ENCODE measurements around the gene WNK2.

Gene WNK2

DNA sequence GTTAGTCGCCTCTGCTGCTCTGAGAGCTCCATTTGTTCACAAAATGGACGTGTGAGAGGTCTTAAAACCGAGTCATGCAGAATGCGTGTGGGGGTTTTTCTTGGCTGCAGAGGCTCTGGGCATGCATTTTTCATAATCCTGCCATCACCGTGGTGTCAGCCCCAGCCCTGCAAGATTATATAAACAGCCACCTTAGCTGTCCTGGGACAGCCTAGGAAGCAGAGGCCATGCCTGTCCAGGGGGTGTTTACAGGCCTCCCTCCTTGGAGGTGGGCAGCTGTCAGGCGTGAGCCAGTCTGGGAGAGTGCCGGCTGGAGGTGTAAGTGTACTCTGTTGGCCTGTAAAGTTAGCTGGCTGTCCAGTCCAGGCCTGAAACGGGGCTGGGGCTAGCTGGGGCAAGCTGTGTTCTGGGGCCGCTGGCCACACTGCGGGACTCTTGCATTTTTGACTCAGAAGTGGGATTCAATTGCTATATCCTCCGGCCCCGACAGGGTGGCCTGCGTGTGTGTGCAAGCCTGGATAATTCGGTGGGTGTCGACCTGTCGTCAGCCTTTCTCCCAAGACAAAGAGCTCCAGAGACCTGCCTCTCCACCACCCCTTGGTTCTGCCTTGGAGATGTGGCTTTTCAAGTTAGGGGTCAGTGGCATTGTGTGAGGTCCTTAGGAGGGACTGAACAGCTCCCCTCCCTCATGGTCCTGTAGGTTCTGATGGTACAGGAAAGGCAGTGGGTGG, 2.4 kb downstream of the WNK2 start:
- no peak for ATAC-seq

DNA sequence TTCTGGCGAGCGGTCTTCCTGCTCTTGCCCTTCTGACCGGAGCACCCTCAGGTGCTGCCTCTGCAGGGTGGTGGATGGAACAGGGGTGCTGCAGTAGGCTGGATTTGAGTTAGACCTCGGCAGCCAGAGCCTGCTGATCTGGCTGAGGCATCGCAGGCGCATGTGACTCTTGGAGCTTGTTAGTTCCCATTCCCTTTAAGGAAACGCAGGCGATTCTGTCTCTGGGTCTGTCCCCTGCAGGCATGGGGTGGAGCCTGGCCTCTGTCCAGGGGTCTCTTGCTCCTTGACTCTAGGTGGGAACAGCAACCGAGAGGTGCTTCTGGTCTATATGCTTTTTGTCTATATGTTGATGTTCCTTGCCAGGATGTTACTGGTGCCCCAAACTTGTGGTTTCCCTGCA, 3.1 kb downstream of the WNK2 start:
- no peak for ATAC-seq

GRCh38 chr9:93187574-93187973, 3.6 kb downstream of the WNK2 start:
- ATAC-seq, result no peak

DNA sequence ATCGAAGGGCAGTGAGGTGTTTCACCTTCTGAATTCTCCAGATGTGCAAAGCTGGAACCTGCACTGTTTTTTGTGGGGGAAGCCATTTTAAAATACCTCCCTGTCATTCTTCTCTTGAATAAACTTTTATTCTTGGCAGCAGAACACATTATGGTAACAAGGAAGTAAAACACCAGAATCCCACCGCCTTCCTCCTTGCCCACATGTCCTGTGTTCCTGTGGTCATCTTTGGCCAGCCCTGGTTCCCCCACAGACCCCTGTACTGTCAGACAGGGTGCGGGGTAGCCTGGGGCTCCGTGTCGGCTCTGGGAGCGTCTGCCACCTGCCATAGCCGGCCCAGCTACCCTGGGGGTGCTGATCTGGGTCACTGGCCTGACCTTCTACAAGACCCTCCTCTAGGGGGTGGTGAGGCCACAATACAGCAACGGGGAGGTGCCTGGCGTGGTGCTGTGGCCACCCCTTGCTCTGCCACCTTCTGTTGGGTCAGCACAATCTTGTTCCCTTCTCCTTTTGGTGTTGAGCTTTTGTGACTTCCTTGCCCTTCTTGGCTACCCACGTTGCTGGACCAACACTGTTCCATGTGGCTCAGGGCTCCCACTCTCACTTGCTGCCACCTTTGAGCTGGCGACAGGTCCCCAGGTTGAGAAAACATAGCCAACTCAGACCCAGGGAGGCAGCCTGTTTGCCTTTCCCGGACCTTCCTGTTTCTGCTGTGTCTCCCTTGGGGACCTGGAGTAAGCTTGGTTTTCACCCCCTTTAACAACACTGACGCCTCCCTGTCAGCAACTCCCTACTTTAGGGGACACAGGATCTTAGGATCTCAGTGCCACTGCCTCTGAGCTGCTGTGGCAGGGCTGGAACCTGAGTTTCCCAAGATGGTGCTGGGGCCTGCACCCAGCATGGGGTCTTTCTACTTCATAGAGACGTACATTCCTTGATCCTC, 4.8 kb downstream of the WNK2 start:
- ATAC-seq, result no peak

- ATAC-seq, result no peak
Measured at GRCh38 chr9:93189369-93190132, 5.6 kb downstream of the WNK2 start.

DNA sequence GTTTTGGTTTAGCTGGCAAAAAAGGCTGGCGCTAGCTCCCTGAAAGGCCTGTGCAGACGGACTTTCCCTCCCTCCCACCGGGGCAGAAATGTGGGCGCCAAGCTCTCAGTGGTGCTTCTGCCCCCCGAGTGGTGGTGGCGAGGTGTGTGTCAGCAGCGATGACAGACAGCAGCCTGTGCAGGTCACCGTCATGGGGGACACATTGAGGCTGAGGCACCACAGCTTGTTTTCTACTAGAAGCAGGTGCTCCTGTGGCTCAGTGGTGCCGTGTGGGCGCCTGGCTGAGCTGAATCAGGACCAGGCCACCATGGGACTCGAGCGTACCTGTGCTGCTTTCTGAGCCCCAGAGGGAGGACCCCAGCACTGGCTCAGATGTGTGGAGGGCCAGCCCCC, 6.2 kb downstream of the WNK2 start:
- ATAC-seq, result no peak

DNA sequence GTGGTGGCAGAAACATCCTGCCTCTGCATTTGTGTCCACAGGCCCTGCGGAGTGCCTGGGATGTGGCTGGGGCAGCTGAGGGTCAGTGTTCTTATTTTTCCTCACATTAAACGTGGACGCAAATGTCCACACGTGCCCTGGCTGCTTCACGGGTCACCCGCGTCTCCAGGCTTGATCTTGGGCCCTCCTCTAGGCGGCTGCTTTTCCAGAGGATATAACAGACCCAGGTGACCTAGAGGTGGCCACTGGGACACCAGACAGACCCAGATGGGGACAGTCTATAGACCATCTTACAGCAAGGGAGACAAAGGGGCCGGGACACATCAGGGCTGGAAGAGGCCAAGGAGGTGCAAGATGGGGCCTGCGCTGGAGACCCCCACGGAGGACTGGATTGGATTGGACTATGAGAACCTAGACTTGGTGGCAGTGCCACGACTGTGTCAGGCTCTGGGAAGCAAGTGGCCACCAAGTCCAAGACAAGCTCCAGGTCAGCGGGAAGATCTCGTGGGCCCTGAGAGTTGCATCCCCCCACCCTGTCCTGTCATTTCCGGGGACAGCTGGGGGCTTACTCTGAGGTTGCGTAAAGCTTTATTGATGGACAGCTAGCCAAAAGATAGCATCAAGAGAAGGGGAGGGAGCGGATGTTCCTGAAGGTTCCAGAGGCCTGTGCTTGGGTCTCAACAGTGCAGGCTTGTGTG, 6.9 kb downstream of the WNK2 start:
- no peak for ATAC-seq

GRCh38 chr9:93191354-93191660, 7.4 kb downstream of the WNK2 start:
- ATAC-seq, result no peak

DNA sequence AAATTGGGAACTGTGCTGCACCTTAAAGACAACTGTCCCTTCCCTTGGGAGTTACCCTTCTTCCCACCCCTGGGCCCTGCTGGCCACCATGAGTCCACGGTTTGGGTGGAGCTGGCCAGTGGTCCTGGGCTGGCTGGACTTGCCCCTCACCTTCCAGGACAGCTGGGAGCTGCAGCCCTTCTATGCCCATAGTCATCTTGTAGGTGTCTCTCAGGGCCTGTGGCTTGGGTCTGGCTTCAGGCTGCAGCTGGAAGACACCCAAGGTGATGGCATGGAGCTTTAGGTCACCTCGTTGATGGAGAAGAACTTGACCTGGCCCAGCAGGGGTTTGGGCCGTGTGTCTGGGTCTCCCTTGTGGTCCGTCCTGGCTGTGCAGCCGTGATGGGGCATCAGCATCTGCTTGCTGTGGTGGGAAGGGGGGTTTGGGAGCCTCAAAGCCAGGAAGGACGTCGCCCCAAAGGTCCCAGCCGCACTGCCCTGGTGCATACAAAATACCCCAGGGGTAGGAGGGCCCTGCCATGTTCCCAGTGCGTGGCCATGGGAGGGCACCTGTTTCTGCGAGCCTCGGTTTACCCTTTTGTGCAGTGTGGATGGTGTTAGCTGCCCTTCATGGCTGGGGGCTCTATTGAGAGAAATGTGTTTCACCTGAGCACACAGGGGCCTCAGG, 8.9 kb downstream of the WNK2 start:
- no peak for ATAC-seq

DNA sequence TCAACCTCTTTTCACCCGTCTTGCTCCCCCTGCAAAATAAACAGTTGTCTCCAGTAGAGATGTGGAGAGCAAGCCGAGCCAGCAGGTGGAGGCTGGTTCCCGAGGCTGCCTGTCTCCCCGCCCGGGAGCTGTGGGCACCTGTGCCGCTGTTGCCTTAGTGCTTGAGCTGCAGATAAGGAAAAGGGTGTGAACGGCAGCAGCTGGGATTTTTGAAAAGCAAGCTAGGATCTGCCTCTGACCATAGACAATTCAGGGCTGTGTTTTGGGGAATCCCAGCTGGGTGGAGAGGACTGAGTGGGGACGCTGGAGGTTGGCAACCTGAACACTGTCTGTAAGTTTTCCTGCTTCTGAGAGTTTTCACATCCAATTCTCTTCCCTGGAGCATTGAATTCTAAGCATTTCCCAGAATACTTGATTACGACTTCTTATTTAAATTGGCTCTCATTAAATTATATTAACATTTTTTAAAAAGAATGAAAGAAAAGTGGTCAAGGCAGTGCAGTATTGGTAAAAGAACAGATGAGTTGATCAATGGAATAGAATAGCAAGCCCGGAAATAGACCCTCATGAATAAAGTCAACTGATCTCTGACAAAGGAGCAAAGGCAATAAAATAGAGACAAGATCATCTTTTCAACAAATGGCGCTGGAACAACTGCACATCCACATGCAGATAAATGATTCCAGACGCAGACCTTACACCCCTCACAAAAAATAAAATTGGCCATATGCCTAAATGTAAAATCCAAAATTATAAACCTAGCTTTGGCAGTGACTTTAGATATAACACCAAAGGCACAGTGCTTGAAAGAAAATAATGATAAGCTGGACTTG, 9.7 kb downstream of the WNK2 start:
- ATAC-seq, result no peak

GRCh38 chr9:93194221-93194625, 10.3 kb downstream of the WNK2 start:
- no peak for ATAC-seq

- ATAC-seq, result no peak
Measured at GRCh38 chr9:93194641-93195040, 10.7 kb downstream of the WNK2 start.

DNA sequence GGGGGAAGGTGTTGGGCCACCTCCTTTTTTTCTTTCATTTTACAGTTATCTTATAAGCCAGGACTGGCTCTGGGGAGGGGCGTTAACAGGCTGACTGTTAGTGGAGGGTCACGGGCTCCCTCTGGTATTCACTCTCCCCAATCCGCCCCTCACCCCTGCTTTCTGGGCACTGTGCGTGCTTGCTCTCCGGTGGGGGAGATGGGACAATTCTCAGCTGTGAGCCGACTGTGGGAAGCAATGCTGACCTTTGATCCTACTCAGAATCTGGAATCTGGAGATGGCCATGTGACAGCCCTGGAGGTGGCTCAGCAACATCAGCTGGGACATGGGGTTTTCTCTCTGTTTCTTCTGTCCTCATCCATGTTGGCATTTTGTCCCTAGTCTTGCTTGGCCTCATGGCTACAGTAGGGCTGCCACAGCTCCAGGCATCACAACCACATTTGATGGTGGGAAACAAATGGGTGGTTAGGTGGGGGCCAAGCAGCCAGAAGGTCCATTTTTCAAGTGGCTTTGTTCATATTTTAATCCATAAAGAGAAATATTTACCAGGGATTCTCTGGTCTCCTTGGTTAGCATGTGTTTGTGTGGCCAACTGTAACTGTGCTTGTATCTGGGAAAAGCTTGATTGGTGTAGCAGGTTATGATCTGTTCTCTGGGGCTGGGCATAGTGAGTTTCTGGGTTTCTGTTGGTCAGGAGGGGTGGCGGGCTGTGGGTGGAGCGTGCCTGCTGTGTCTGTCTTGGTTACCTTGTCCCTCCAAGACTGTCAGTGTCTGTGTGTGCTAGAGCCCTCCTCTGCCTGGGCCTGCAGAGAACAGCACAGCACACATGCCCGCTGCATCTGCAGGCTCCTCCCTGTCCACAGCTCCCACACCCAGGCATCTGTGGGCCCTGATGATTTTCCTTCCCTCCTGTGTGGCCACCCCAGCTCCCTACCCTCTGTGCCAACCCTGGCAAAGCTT, 12.4 kb downstream of the WNK2 start:
- ATAC-seq, result no peak

- no peak for ATAC-seq
Measured at GRCh38 chr9:93197670-93198069, 13.7 kb downstream of the WNK2 start.

GRCh38 chr9:93198117-93198837, 14.3 kb downstream of the WNK2 start:
- no peak for ATAC-seq

DNA sequence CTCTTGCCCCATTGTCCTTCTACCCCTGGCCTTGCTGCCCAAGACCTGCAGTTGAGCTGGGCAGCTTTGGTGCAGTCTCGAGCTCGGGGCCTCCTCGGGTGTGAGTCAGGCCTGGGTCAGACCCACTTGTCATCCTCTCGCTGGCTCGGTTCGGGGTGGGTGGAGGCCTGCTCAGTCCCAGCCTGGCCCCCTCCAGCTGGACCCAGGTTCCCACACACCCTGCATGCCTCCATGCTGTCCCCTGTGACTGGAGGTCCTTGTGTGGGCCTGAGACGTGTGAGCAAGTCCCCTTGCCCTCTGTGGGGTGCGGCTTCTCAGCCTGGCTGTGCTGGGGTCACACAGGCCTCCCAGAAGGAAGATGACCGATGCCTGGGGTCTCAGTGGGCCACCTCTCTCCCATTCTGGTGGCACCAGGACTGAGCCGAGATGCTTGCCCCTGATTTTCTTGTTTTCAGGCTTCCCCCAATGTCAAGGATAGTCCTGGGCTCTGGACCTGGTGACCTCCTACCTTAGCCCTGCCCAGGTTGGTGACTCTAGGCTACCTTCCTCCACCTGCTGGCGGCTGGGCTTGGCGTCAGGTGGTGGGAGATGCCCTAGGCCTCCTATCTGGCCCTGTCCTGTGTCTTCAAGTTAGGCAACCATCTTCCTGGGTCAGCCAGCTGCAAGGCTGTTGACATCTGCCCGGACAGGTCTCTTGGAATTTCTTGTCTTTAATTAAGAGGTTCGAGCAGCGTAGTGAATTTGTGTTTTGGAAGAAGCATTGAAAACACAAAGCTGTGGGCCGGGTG, 15.1 kb downstream of the WNK2 start:
- no peak for ATAC-seq

- ATAC-seq, result no peak
Measured at GRCh38 chr9:93200449-93200742, 16.5 kb downstream of the WNK2 start.

DNA sequence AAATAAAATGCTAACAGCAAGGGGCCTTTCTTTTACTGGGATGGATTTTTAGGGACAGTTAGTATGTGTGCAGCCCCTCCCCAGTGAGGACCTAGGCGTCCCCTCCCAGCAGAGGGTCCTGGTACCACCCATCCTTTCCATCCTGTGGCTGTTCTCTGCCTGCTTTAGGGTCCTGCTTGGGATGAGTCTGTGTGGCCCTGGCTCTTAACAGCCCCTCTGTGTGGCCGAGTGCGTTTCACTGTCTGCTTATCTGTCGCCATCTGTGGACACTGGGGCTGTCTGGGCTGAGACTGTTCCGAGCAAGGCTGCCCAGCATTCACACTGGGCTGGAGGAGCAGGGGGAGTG, 17.0 kb downstream of the WNK2 start:
- no peak for ATAC-seq
